Measurements from ENCODE around the gene NAB2.
"Not testable (repeated sequence)": the region's sequence is repeated elsewhere in the genome, so short reads cannot be mapped to it uniquely, and the experiment has no call there.

The NAB2 gene

DNA sequence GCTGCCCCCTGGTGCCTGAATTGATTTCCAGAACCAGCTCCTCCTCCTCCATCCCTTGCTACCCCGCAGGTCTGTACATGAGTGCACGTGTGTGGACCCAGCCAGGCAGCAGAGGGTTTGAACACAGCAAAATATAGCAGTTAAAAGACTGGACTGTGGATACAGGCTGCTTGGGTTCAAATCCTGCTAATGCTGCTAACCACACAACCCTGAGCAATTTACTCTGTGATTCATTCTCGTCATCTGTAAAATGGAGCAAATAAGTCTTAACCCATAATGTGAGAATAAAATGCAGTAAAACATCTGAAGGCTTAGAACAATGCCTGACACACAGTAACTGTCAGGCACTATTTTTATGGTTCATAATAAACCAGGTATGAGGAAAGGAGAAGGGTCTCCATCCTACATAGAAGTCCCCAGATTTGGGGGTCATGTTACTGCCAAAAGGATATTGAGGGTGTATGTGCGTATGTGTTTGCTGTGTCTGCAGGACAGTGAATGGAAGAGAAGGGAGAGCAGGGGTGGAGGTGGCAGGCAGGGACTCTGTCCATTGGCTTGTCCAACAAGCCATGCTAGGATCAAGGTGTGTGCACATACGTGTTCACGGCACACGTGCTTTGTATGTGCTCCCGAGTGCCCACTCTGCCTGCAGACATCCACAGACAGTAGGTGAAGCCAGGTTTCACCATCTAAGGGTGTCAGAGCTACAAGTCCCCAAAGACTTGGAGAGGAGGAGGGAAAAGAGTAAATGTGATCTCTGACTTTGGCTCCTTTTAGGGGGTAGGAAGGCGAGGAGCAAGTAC lies 23.8 kb downstream of the NAB2 start:
- no peak for DNase-seq

DNA sequence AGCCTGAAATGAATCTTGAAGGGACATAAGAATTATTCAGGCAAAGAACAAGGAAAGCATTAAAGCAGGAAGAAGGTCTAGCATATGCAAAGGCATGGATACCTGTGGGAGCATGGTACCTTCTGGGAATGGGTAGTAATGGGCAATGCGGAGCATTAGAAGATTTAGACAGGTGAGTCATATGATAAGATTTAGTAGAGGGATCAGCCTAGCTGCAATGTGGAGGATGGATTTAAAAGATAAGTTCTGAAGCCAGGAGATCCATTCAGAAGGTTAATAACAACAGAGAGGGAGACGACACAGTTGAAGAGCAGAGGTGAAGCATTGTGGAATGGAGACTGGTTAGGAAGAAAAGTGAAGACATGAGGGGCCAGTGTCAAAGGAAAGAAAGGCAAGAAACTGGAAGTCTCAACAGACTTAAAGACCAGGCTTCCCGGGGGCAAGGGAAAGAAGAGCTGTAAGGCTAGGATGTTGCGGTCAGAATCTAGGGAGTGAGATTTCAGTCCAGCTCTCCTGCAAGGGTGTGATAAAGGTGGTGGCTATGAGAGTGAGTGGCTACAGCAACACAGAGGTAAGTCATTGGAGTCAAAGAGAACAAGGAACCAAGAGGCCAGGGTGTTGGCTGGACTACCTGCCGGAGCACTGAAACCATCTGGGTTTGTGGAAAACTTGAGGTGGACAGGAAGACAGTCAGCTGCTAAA lies 27.8 kb downstream of the NAB2 start:
- DNase-seq: no peak

DNA sequence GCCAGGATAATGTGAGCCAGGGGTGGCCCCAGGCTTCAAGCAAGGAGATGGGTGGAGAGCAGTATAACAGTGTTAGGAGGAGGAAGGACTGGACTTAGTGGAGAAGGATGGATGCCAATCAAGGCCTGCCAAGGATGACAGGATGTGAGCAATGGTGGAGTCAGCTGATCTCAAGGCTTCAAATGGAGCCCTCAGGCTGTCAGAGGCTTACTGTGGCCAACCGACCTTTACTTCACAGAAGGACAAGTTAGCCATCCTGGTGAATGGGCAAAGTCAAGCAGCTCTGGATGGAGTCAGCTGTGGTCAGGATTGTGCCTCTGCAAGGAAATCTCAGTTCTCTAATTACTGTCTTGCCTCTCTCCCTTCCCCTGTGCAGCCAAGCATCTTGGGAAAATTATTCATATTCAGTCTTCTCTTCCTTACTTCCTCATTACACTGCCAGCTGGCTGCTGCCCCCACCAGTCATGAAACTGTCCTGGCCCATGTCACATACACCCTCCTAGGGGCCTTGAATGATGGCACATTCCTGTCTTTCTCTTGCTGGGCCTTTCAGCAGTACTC lies 29.9 kb downstream of the NAB2 start:
- no peak for DNase-seq

DNA sequence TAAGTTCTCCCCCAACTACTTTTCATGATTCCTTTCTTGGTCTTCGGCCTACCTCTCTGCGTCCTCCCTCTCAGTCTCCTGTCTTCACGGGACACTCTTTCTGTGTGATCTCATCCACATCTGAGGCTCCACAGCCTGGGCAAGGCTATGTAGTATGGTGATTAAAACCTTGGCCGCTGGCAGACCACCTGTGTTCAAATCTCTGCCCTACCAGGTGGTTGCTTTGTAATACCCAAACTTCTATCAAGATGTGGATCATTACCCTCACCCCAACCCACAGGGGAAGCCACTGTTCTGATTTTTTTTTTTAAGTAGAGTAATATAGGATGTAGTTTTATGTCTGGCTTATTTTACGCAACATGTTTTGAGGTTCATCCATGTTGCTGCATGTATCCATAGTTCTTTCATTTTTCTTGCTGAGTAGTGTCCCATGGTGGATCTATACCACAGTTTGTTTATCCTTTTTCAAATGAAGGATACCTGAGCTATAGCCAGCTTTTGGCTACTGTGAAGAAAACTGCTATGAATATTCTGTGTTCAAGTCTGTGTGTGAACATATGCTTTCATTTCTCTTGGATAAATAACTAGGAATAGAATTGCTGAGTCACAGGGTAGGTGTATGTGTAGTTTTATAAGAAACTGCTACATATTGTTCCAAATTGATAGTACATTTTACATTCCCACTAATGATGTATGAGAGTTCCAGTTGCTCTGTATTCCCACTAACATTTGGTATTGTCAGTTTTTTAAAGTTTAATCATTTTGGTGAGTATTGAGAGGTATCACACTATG lies 30.6 kb downstream of the NAB2 start:
- DNase-seq: no peak

DNA sequence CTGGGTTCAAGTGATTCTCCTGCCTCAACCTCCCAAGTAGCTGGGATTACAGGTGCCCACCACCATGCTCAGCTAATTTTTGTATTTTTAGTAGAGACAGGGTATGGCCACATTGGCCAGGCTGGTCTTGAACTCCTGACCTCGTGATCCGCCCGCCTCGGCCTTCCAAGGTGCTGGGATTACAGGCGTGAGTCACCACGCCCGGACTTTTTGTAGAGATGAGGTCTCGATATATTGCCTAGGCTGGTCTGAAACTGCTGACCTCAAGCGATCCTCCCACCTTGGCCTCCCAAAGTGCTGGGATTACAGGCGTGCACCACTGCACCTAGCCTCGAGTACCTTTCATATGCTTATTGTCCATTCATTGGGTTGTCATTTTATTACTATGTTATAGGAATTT lies 31.8 kb downstream of the NAB2 start:
- DNase-seq: not testable (repeated sequence)

DNA sequence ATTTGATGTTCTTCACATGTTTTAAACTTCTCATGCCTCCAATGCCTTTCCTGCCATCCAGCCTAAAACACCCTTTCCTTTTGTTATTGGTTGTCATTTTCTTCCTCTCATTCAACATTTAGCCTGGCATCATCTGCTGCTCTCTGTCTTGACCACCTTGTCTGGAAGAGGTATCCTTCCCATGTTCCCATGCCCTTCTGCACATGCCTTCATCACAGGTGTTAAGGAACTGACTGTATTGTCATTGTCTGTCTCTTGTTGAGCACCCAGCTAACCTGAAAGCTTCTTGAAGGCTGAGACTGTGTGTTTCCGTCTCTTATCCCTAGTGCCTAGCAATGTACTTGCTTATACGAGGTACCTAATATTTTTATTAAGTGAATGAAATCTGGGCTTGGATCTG lies 34.9 kb downstream of the NAB2 start:
- DNase-seq: no peak

DNA sequence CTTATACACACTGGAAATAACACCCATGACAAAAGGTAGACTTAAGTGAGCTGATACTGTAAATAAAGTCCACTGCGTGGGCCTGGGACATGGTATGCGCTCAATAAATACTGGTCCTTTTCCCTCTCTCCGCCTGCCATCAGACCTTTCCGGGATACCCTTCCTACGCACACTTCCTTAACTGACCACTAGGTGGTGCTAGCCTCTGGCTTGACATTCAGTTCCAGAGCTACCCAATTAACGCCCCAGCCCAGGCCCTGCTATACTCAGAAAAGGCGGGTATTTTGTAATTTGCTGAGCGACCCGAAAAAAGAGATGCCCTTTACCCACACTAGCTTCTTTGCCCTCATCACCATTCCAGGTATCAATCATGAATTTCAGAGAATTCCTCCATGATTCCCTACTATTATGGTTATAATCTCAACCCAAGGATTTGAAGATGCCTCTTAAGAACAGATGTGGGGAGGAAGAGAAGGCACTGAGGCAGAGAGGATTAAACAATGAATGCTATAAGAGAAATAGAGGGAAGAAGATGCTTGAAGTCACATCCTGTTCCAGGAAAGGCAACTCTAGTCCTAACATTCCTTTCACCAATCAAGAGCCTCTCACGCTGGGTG lies 35.5 kb downstream of the NAB2 start:
- peak; percentile 79 for DNase-seq

DNA sequence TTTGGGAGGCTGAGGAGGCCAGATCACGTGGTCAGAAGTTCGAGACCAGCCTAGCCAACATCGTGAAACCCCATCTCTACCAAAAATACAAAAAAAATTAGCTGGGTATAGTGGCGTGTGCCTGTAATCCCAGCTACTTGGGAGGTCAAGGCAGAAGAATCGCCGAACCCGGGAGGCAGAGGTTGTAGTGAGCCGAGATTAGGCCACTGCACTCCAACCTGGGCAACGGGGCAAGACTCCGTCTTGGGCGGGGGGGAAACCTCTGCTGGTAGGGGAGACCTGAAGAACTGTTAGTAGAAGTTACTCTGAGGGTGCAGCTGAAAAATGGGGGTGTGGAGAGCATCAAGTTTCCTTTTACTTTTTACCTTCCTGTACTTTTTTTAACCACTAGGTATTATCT lies 37.1 kb downstream of the NAB2 start:
- no peak for DNase-seq

DNA sequence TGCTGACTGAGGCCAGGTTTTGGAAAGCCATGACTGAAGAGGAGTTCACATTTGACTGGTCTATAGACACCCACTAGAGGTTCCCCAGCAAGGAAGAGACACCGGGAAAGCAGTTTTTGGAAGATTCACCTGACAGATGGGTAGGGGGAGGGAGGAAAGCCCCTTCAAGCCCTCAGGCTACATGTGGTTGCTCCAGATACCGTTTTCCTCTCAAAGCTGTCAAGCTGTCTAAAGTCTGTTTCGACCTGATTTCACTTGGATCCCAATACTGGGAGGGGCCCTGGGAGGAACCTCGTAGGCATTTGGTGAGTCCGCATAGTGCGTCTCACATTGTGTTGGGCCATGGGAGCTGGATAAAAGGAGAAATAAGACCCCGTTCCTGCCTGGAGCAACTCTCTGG lies 37.6 kb downstream of the NAB2 start:
- DNase-seq: no peak

DNA sequence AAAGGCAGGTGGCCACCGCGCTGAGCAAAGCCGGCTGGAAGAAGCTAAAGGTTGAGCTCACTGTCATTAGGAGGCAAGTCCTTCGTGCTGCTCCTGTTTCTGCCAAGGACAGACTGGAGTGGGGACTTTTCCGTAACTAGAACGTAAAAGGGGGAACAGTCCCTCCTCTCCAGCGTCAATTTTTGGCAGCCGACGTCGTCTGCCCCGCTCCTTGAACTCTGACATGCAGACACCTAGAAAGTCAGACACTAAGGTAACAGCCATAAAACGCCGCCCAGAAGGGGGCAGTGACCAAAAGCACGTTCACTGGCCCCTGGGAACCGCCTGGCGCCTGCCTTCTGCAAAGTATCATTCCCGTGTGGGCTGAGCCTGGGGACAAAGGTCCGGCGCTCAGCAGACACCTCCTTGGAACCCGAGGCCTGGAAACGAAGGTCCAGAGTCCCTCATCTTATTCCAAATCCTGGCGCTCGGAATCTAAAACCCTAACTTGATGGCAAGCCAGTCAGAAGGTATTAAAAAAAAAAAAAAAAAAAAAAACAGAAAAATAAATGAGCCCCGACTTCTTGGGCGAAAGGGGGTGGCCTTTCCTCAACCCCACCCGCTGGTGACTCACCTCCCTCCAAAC lies 38.3 kb downstream of the NAB2 start:
- DNase-seq: peak; percentile 69

DNA sequence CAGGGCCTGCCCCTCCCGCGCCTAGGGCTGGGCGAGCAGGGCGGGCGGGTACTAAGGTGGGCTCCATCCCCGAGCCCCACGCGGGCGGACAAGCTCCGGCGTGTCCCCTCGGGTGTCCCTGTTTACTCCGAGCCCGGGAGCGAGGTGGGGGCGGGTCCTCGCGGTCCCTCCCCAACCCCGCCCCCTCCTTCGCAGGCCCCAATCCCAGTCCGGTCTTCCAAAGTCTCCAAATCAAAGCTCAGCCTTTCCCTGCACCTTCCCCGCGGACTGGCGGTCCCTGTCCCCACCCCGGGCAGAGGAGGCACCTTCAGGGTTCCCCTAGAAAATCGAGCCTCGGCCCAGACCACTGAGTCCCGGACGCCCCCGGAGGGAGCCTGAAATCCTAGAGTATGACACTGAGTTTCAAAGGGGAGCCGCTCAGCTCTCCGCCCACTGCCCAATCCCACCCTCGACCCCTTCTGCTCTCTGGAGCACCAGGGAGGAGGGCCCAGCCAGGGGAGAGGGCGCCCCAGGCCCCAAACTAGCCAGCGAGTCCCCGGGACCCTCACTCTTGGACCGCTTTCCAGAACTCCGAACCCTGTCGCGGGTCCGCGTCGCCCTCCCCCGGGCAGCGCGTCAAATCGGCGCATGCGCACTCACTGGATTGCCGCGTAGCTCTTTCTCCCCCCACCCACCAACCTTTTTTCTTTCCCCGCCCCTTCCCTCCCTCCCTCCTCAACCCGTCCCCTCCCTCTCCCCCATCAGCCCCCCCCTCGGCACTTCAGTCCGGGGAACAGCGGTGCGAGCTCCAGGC lies 39.0 kb downstream of the NAB2 start, which contains the start of gene LRP1:
Gene LRP1, plus strand, starts transcription at position 758 of the 793 bp plus-strand sequence. CDS start 482 bp downstream, outside the sequence.
- peak; percentile 70 for DNase-seq

DNA sequence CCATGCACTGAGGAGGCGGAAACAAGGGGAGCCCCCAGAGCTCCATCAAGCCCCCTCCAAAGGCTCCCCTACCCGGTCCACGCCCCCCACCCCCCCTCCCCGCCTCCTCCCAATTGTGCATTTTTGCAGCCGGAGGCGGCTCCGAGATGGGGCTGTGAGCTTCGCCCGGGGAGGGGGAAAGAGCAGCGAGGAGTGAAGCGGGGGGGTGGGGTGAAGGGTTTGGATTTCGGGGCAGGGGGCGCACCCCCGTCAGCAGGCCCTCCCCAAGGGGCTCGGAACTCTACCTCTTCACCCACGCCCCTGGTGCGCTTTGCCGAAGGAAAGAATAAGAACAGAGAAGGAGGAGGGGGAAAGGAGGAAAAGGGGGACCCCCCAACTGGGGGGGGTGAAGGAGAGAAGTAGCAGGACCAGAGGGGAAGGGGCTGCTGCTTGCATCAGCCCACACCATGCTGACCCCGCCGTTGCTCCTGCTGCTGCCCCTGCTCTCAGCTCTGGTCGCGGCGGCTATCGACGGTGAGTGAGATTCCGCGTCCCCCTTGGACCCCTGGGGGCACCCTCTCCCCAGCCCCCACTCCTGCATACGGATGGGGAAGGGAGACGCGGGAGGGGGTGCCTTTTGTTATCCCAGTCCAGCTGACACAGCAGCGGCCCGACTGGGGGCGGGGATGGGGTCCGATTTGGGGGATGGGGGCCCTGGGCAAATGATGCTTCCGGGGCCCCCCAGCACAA lies 39.8 kb downstream of the NAB2 start:
- no peak for DNase-seq

DNA sequence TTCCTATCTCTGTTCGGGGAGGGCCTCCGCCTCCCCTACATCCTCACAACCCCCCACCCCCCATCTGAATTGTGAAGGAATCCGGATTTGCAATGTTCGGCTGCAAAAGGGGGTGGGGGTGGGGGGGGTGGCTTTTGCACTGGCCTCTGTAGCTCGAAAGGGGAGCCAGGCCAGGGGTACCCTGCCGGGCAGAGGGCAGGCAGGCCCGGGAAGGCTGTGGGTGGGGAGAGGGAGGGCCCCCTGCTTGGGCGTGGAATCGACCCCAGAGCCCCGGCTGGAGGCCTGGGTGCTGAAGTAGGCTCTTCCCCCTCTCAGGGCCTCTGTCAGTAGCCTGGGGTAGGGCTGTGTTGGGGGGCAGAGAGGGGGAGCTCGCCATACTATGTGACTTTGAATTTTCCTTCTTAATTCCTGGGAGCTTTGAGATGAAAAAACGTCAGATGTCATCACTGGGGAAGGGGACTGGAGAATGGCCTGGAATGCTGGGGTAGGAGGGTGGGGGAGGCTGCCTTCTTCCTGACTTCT lies 40.5 kb downstream of the NAB2 start:
- no peak for DNase-seq

DNA sequence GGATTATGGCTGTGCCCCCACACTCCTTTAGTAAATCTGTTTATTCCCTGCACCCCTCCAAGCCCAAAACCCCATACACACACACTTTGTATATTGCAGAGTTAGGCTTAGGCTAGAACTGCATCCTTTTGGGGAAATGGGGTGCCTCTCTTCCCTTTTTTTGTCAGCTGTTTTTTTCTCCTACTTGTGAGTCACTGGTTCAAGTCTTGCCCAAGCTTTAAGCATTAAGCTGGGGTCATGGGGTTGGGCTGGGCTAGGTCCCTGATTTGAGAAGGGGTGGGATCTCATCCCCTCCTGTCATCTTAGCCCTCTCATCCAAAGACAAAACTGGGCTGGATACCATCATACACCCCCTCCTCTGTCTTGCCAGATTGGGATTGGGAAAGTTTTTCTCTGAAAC lies 41.0 kb downstream of the NAB2 start:
- no peak for DNase-seq

DNA sequence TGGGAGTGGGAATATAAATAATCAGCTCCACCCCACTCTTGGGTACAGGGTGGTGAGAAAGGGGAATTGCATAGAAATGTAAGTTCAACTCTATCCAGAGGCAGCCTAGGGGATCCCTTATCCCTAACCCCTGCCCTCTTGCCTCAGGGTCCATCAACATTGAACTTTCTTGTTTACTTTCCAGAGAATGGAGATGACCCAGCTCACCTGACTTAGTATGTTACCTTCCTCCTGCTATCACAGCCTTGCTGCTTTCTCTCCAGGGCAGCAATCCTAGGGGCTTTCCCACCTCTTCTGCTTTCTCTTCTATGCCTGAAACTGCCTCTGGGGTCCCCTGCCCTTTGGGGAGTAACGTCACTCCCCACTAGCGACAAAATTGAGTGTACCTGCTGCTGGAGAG lies 42.0 kb downstream of the NAB2 start:
- no peak for DNase-seq

DNA sequence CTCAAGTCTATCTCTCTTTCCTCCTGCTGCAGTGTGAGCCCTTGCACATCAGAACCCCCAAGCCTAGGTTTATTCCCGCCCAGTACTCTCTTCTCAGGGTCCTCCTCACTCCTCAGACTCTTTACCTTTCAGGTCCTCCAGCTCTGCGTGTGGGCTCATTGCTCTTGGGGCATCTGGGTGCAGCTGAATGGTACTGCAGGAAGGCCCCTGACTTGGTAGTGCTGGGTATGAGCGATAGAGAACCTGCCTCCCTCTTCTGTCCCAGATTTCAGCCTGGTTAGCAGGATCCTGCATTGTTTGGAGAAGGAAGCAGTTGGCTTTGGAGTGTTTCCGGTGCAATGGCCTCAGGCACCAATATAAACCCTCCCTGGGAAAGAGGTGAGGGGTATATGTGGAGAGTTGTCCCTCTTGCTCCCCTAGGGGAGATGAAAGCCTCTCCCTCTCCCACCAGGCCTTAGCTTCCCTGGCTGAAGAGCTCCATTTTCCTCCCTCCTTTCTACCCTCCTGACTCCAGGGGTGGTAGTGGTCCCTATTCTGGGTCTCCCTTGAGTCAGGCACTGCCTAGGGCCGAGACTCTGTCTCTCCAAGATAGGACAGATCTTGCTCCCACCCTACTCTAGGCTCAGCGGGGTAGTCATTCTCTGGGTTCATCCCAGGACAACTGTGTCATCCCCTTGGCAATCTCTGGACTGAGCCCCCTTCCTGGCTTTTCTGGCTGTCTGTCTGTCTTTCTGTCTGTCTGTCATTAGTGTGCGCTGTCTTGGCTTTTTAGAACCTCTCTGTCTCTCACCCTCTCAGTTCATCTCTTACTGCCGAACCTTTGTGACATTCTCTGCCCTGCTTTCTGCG lies 43.2 kb downstream of the NAB2 start:
- DNase-seq: no peak

DNA sequence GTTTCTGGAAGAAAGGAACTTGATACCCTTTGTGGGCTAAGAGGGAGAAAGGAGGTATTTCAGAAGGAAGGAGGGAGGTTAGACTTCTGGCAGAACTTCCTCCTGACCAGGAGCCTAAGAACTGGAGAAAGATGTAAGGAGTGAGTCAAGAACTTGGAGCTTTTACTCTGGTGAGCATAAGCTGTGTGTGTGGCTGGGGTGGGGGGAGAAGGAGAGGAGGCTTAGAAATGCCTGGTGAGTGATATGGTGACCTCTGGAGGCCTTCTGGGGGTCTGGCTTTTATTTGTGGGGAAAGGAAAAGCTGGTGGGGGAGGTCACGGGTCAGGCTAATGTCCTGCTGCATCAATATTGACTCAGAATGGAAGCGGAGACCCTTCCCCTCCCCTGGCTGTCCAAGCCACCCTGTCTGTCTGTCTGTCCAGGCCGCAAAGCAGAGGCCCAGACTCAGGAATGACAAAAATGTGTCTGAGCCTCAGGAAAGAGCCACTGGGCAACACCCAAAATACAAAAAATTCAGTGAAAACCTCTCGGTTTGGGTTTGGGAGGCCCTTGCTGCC lies 44.2 kb downstream of the NAB2 start:
- DNase-seq: no peak

DNA sequence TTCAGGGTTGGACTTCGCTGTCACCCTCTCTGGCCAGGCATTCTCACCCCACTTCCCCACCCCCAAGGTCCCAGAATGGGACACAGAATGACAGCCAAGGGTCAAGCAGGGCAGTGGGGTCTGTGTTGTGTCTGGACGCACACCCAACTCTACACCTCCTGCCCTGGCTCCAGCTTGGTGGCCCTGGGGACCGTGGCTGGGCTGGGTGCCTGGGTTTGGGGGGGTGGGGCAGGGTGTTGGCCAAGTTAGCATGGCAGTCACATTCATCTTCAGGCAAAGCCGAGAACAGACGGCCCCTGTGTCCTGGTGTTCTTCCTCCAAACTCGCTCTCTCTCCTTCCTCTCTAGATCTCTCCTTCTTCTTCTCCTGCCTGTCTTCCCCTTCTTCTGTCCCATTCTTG lies 45.0 kb downstream of the NAB2 start:
- DNase-seq: no peak

DNA sequence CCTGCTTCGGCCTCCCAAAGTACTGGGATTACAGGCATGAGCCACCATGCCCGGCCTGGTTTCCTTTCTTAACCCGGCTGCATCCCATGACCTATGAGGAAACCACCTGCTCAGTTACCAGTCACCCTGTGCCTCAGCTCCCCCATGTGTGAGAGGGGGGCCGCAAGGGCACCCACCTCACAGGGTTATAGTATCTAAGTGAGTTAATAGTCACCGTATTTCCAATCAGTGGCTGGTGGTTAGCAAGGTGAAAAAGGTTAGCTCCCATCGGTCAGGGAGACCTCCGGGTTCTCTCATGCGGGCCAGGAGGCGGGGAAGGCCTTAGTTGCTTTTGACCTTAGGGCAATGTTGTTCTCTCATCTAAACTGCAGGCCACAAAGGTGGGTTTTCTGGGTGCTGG lies 46.0 kb downstream of the NAB2 start:
- no peak for DNase-seq
